NCI-H1417 treated with DMSO at 0.1 percent for 48 hours (cell line): ENCODE data around the gene ARTN.

ENCODE experiments used
- DNase-seq: peaks from one replicate; lab custom pipeline; 2025; lab: John Stamatoyannopoulos, UW

ARTN gene

GRCh38 chr1:43947874-43948437 lies 14.4 kb downstream of the ARTN start:
- DNase-seq, result no peak

DNA sequence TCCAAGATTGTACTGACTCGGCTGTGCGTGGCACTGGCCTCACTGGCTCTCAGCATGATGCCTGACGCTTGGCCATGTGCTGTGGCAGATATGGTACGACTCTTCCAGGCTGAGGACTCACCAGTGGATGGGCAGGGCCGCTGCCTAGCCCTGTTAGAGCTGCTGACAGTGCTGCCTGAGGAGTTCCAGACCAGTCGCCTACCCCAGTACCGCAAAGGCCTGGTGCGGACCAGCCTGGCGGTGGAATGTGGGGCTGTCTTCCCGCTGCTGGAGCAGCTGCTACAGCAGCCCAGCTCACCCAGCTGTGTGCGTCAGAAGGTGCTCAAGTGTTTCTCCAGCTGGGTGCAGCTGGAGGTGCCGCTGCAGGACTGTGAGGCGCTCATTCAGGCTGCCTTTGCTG lies 16.1 kb downstream of the ARTN start:
- no peak for DNase-seq

- no peak for DNase-seq
Measured at GRCh38 chr1:43951021-43951985, 17.7 kb downstream of the ARTN start.

DNA sequence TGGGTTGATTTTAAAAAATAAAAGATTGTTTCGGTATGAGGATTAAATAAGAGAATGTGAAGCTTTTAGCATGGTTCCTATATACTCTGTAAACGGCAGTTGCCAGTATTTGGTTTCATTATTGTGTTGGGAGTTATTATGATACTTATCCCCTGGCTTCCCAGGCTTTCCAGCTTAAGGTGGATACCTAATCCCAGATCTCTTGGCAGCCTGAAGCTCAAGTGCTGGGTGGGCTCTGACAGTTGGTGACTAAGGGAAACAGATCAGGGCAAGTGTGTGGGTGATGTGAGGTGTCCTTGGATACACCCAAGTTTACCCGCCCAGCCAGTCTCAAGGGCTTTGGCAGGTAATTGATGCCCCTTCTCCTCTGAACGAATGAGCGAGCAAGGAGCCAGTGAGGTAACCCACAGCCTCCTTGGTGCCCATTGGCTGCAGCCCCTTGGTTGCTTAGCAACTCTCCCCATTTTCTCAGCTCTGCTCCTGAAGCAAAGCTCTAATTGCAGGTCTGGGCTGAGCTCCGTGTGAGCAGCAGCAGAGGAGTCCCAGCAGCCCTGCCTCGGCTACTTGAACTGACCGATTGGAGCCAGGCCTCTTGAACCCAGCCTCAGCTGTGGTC lies 19.2 kb downstream of the ARTN start:
- DNase-seq, result peak; percentile 81

DNA sequence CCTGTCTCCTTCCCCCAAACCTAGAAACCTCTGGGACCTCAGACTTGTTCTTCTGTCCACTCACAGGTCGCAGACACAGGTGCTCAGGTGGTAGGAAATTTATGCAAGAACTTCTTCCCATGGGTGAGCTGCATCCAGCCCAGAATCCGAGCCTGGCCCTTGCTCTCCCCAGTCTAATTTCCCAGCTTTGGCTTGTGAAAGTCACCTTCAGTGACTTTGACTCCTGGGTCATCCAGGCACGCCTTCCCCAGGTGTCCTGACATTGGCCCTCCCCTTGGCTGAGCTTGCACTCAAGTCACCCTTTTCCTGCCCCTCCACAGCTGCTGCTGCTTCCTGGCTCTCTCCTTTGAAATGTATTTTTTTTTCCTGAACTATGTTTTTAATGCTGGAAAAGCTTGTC lies 19.8 kb downstream of the ARTN start:
- DNase-seq, result no peak

- DNase-seq, result no peak
Measured at GRCh38 chr1:43954036-43954435, 20.4 kb downstream of the ARTN start.

DNA sequence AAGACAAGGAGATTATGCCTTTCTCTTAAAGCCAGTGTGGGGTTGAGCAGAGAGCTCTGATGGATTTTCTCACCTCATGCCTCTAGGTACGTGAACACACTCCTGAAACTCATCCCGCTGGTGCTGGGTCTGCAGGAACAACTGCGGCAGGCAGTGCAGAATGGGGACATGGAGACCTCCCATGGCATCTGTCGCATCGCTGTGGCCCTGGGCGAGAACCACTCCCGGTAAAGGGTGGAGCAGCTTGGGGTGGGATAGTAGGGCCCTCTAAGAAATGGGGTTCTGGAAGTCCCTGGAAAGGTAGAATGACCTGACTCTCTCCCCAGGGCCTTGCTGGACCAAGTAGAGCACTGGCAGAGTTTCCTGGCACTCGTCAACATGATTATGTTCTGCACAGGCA lies 22.6 kb downstream of the ARTN start:
- DNase-seq, result no peak

GRCh38 chr1:43957407-43958040 lies 23.9 kb downstream of the ARTN start:
- DNase-seq, result no peak

DNA sequence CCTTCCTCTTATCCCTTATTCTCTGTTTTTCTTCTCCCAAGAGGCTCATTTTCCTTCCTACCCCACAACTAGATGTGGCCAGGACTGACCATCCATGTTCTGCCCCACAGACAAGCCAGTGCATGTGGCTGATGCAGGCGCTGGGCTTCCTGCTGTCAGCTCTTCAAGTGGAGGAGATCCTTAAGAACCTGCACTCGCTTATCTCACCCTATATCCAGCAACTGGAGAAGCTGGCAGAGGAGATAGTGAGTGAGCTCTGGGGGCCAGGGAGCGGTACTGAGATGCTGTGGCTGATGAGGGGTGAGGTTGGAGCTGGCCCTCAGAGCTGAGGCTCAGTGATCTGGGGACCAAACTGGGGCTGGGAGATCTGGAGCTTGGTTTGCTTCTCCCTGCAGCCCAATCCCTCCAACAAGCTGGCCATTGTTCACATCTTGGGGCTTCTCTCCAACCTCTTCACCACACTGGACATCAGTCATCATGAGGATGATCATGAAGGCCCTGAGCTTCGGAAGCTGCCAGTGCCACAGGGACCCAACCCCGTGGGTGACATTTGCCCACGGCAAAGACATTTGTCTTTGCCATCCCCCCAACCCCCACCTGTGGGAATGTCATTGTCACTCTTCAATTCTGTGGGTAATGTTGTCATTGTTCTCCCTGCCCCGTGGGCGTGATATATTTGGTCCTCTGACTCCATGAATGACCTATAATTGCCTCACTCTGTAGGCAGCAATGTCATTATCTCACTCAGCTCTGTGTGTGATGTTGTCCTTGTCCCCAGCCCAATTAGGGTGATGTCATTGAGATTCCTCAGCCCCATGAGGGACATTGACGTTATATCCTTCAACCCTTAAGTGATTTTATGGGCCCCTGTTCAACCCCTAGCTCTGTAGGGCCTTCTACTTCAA lies 25.0 kb downstream of the ARTN start:
- no peak for DNase-seq

DNA sequence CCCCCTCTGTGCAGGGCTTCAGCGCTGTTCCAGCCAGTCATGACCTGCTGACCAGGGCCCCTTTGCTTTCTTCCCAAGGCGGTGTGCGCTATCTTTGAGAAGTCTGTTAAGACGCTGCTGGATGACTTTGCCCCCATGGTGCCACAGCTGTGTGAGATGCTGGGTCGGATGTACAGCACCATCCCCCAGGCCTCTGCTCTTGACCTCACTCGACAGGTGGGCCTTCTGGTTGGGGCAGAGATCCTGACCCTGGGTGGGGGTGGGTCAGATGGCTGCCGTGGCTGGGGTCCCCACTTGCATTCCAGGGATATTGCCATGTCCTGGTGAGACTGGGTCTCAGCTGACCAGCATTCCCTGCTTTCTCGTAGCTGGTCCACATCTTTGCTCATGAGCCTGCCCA lies 27.2 kb downstream of the ARTN start:
- no peak for DNase-seq

- DNase-seq, result no peak
Measured at GRCh38 chr1:43961692-43962091, 28.1 kb downstream of the ARTN start.

DNA sequence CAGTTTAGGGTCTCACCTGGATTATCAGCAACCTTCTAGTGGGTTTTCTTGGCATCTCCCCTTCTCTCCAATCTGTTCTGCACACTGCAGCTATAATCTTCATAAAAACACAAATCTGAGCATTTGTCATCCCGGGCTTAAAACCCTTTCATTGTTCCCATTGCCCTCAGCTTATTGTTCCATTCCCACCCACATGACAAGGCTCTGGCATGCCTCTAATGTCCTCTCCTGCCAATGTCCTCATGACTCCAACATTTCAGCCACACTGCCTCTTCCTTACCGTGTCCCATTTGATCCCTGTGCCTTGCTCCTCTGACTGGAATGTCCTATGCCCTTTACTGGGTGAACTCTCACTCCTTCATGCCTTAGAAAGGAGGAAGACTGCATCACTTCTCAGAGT lies 28.7 kb downstream of the ARTN start:
- DNase-seq, result no peak

- no peak for DNase-seq
Measured at GRCh38 chr1:43963006-43963405, 29.4 kb downstream of the ARTN start.

- no peak for DNase-seq
Measured at GRCh38 chr1:43963890-43964289, 30.3 kb downstream of the ARTN start.

- no peak for DNase-seq
Measured at GRCh38 chr1:43965316-43965715, 31.7 kb downstream of the ARTN start.

GRCh38 chr1:43968348-43968948 lies 34.8 kb downstream of the ARTN start:
- no peak for DNase-seq

- DNase-seq, result no peak
Measured at GRCh38 chr1:43969416-43969745, 35.8 kb downstream of the ARTN start.

GRCh38 chr1:43969746-43970466 lies 36.3 kb downstream of the ARTN start, which contains the start of gene DPH2:
TSS of gene DPH2 (plus strand) at chr1:43970010. CDS start at chr1:43970176, 166 bp downstream.
- DNase-seq, result peak; percentile 90

GRCh38 chr1:43970502-43970901 lies 36.9 kb downstream of the ARTN start:
- DNase-seq, result no peak

GRCh38 chr1:43970911-43971310 lies 37.3 kb downstream of the ARTN start:
- no peak for DNase-seq
